HEK293T (cell line): Measurements from ENCODE around the gene CDH16.
"Not testable (repeated sequence)": the region's sequence is repeated elsewhere in the genome, so short reads cannot be mapped to it uniquely, and the experiment has no call there.

ENCODE experiments used
- CTCF ChIA-PET: fragments of 350-600 bp; formaldehyde crosslinking; extraction: SDS; loops from one replicate; lab custom pipeline; 2021; ENCODE audit warnings: antibody characterized with exemption, inconsistent platforms; lab: Yijun Ruan, JAX
- POLR2A ChIA-PET: fragments of 350-600 bp; formaldehyde crosslinking; extraction: SDS; loops from one replicate; lab custom pipeline; 2020; ENCODE audit warnings: antibody characterized with exemption, inconsistent platforms; lab: Yijun Ruan, JAX
- DNase-seq: peaks from one replicate; pipeline ENCODE4 v3.0.0; 2012; ENCODE audit warnings: mixed read lengths; ENCODE audit errors: extremely low spot score
- ARNT ChIP-seq: fragments of 450-650 bp; IDR thresholded peaks from 2 replicates; pipeline ENCODE4 v1.6.1; 2017; ENCODE audit warnings: mild to moderate bottlenecking
- BHLHE40 ChIP-seq: fragments of 450-650 bp; IDR thresholded peaks from 2 replicates; pipeline ENCODE4 v1.6.1; 2016; ENCODE audit warnings: mild to moderate bottlenecking, moderate library complexity, borderline replicate concordance
- CTBP1 ChIP-seq: fragments of 450-650 bp; IDR thresholded peaks from 2 replicates; pipeline ENCODE4 v1.6.1; 2016; ENCODE audit warnings: borderline replicate concordance
- ELF4 ChIP-seq: fragments of 450-650 bp; IDR thresholded peaks from 2 replicates; pipeline ENCODE4 v1.6.1; 2017; ENCODE audit warnings: antibody characterized with exemption
- FOXA1 ChIP-seq: fragments of 450-650 bp; IDR thresholded peaks from 2 replicates; pipeline ENCODE4 v1.6.1; 2016; ENCODE audit warnings: mild to moderate bottlenecking
- FOXK2 ChIP-seq: fragments of 450-650 bp; IDR thresholded peaks from 2 replicates; pipeline ENCODE4 v1.6.1; 2016; ENCODE audit warnings: mild to moderate bottlenecking
- FOXM1 ChIP-seq: fragments of 450-650 bp; IDR thresholded peaks from 2 replicates; pipeline ENCODE4 v1.6.1; 2017; ENCODE audit warnings: mild to moderate bottlenecking, borderline replicate concordance
- HDGF ChIP-seq: fragments of 450-650 bp; IDR thresholded peaks from 2 replicates; pipeline ENCODE4 v1.6.1; 2017; ENCODE audit warnings: antibody characterized with exemption, borderline replicate concordance
- L3MBTL2 ChIP-seq: fragments of 450-650 bp; conservative IDR thresholded peaks from 2 replicates; pipeline ENCODE4 v1.6.1; 2016; ENCODE audit warnings: mild to moderate bottlenecking
- LEF1 ChIP-seq: fragments of 450-650 bp; IDR thresholded peaks from 2 replicates; pipeline ENCODE4 v1.6.1; 2017; ENCODE audit warnings: mild to moderate bottlenecking, borderline replicate concordance
- NFRKB ChIP-seq: fragments of 450-650 bp; IDR thresholded peaks from 2 replicates; pipeline ENCODE4 v1.6.1; 2016; ENCODE audit warnings: mild to moderate bottlenecking, moderate library complexity
- PKNOX1 ChIP-seq: fragments of 450-650 bp; IDR thresholded peaks from 2 replicates; pipeline ENCODE4 v1.6.1; 2016
- SP1 ChIP-seq: fragments of 450-650 bp; IDR thresholded peaks from 2 replicates; pipeline ENCODE4 v1.6.1; 2017
- SUZ12 ChIP-seq: fragments of 450-650 bp; IDR thresholded peaks from 2 replicates; pipeline ENCODE4 v1.6.1; 2016; ENCODE audit warnings: mild to moderate bottlenecking
- TARDBP ChIP-seq: fragments of 450-650 bp; IDR thresholded peaks from 2 replicates; pipeline ENCODE4 v1.6.1; 2016
- ZNF384 ChIP-seq: fragments of 450-650 bp; IDR thresholded peaks from 2 replicates; pipeline ENCODE4 v1.6.1; 2016

The CDH16 gene

GRCh38 chr16:66958857-66959703 lies 40.4 kb upstream of the CDH16 start:
- CTCF ChIA-PET, result interaction anchor here (1.0 to 2.0 kb wide), 2 partner anchors 196 to 226 kb away, joined by 5 read pairs; no protein-coding TSS in a partner anchor
- POLR2A ChIA-PET, result interaction anchor here (1.0 kb wide), 1 partner anchor 14 kb away, joined by 3 read pairs; no protein-coding TSS in a partner anchor
- TF ChIP-seq FOXK2 (no peak), ARNT (no peak), FOXM1 (no peak), ZNF384 (no peak), HDGF (no peak)
- no peak for DNase-seq

DNA sequence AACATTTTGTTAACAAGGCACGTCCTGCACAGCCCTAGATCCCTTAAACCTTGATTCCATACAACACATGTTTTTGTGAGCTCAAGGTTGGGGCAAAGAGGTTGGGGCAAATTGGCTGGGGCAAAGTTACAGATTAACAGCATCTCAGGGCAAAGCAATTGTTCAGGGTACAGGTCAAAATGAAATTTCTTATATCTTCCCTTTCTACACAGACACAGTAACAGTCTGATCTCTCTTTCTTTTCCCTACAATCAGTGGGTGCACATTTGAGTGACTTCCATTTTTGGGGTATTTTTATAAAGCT lies 37.4 kb upstream of the CDH16 start:
- DNase-seq, POLR2A ChIA-PET: not testable (repeated sequence)
- CTCF ChIA-PET, result interaction anchor here (0.8 kb wide), 1 partner anchor 199 kb away, joined by 5 read pairs; no protein-coding TSS in a partner anchor

DNA sequence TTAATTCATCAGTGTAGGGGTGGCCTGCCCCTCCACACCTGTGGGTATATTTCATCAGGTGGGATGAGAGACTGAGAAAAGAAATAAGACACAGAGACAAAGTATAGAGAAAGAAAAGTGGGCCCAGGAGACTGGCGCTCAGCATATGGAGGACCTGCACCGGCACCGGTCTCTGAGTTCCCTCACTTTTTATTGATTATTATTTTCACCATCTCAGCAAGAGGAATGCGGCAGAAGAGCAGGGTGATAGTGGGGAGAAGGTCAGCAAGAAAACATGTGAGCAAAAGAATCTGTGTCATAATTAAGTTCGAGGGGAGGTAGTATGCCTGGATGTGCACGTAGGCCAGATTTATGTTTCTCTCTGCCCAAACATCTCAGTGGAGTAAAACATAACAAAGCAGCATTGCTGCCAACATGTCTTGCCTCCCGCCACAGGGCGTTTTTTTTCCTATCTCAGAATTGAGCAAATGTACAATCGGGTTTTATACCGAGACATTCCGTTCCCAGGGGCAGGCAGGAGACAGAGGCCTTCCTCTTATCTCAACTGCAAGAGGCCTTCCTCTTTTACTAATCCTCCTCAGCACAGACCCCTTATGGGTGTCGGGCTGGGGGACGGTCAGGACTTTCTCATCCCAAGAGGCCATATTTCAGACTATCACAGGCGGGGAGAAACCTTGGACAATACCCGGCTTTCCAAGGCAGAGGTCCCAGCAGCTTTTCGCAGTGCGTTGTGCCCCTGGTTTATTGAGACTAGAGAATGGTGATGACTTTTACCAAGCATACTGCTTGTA lies 36.9 kb upstream of the CDH16 start:
- CTCF ChIA-PET, result interaction anchor here (0.8 kb wide), 1 partner anchor 200 kb away, joined by 5 read pairs; no protein-coding TSS in a partner anchor
- POLR2A ChIA-PET, DNase-seq: not testable (repeated sequence)

GRCh38 chr16:66954097-66954659 lies 35.5 kb upstream of the CDH16 start:
- peak; percentile 80 for DNase-seq
- ChIA-PET CTCF (interaction anchor here (0.6 to 1.3 kb wide), 6 partner anchors 12 to 341 kb away, joined by 3 to 7 read pairs (median 4); partner anchors contain the start of gene NOL3), POLR2A (interaction anchor here (1.4 kb wide), 1 partner anchor 228 kb away, joined by 3 read pairs; no protein-coding TSS in a partner anchor)
- TF ChIP-seq NFRKB, result no peak
- TF ChIP-seq ZNF384, result peak; percentile 45

GRCh38 chr16:66953462-66954096 lies 34.9 kb upstream of the CDH16 start:
- DNase-seq, result no peak
- ChIA-PET POLR2A (interaction anchor here (1.4 kb wide), 1 partner anchor 229 kb away, joined by 3 read pairs; no protein-coding TSS in a partner anchor), CTCF (interaction anchor here (0.6 to 1.3 kb wide), 4 partner anchors 13 to 216 kb away, joined by 3 to 7 read pairs (median 5); partner anchors contain the start of gene NOL3)
- no peak for TF ChIP-seq ARNT
- no peak for TF ChIP-seq HDGF
- TF ChIP-seq ELF4, result no peak
- no peak for TF ChIP-seq SUZ12
- TF ChIP-seq FOXM1, result no peak
- TF ChIP-seq CTBP1, result no peak
- TF ChIP-seq SP1, result no peak
- TF ChIP-seq TARDBP, result no peak
- no peak for TF ChIP-seq NFRKB
- TF ChIP-seq ZNF384, result no peak
- TF ChIP-seq BHLHE40, result no peak
- no peak for TF ChIP-seq FOXA1
- TF ChIP-seq PKNOX1, result no peak
- no peak for TF ChIP-seq FOXK2
- no peak for TF ChIP-seq L3MBTL2
- no peak for TF ChIP-seq LEF1

DNA sequence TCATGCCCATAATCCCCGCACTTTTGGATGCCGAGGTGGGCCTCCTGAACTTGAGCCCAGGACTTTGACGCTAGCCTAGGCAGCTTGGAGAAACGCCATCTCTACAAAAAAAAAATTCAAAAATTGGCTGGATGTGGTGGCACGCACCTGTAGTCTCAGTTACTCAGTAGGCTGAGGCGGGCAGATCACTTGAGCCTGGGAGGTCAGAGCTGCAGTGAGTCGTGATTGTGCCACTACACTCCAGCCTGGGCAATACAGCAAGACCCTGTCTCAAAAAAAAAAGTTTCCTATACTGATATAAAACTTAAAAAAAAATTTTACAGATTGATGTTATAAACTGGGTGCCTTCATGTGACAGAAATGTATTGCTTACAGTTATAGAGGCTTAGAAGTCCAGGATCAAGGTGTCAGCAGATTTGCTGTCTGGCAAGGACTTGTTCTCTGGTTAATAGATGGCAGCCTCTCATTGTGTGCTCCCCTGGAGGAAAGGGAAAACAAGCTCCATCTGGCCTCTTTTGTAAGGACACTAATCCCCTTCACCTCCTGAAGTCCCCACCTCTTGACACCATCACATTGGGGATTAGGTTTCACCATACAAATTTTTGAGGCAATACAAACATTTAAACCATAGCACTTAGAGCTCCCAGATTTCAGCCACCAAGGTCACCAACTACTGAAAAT lies 33.9 kb upstream of the CDH16 start:
- CTCF ChIA-PET, result interaction anchor here (0.6 to 1.4 kb wide), 4 partner anchors 8 to 432 kb away, joined by 3 to 4 read pairs (median 4); partner anchors contain the start of gene CES3
- DNase-seq, result no peak
- POLR2A ChIA-PET, result no interaction called here
- TF ChIP-seq SP1, result no peak
- no peak for TF ChIP-seq ZNF384
- no peak for TF ChIP-seq CTBP1
- TF ChIP-seq SUZ12, result no peak
- TF ChIP-seq FOXK2, result no peak
- no peak for TF ChIP-seq FOXM1
- no peak for TF ChIP-seq ARNT
- TF ChIP-seq BHLHE40, result no peak
- TF ChIP-seq L3MBTL2, result no peak
- TF ChIP-seq HDGF, result no peak
- TF ChIP-seq TARDBP, result no peak
- TF ChIP-seq ELF4, result no peak
- no peak for TF ChIP-seq NFRKB
- TF ChIP-seq FOXA1, result no peak
- TF ChIP-seq PKNOX1, result no peak
- no peak for TF ChIP-seq LEF1
